K562 (cell line): Measurements from ENCODE around the gene POLR1A. TPM values are rescaled to one million over a fixed set of nuclear protein-coding genes. Genes with fewer than 3 reads are reported as not detected.

Experiments
- ATAC-seq: fragments of 200-7000 bp; cut with Tn5 transposase; 3 replicates; pipeline ENCODE4 v1.9.1; 2020; ENCODE audit warnings: moderate library complexity
- BruUV-seq: library from RNA; stranded (reverse); fragments of 400-500 nt; replicated peaks from 2 replicates; lab custom pipeline; 2021; lab: Mats Ljungman, UMichigan
- CTCF ChIA-PET: fragments of 300-600 bp; formaldehyde crosslinking; extraction: SDS; loops from one replicate; lab custom pipeline; 2021; ENCODE audit warnings: low intra/inter-chr PET ratio; lab: Yijun Ruan, JAX
- POLR2A ChIA-PET: fragments of 300-600, 350-650 bp; sonication (Branson Sonifier 250); formaldehyde crosslinking; extraction: SDS; loops from one replicate; lab custom pipeline; 2021; ENCODE audit warnings: antibody characterized with exemption, inconsistent platforms; lab: Yijun Ruan, JAX
- DNase-seq, 4 experiments: peaks; one replicate each; pipeline versions ENCODE4 v3.0.0 to v3.0.0-alpha.2; 2011 to 2018; ENCODE audit warnings: low spot score in 3 of 4, mixed read lengths in 3 of 4; ENCODE audit errors: extremely low read depth in 1 of 4
- FAIRE-seq: peaks from 2 replicates; lab custom pipeline; 2011; peaks lifted over from hg19 to GRCh38; lab: Jason Lieb, UNC
- H2AFZ ChIP-seq: 2 replicates; pipeline ENCODE4 v1.6.0; 2011; ENCODE audit warnings: low read depth, low read length, control low read depth, inconsistent platforms
- H3K27ac ChIP-seq: fragments of 200-600 bp; 3 replicates; pipeline ENCODE4 v1.8.0; 2011; ENCODE audit warnings: low read depth, mild to moderate bottlenecking, control low read depth, inconsistent platforms, low read length, moderate library complexity, mixed read lengths; ENCODE audit errors: extremely low read depth
- H3K27me3 ChIP-seq, 2 experiments: fragments of 300-600 bp in 1 of 2; 2 replicates in 1 of 2; 3 replicates in 1 of 2; pipeline versions ENCODE4 v1.6.0 to v1.8.0; 2011; ENCODE audit warnings: inconsistent platforms in 2 of 2, low read length in 2 of 2, mild to moderate bottlenecking in 1 of 2, mixed read lengths in 1 of 2, moderate library complexity in 1 of 2; ENCODE audit not compliant: control insufficient read depth in 2 of 2, insufficient read depth in 2 of 2
- H3K36me3 ChIP-seq: fragments of 300-600 bp; 3 replicates; pipeline ENCODE4 v1.8.0; 2011; ENCODE audit warnings: mild to moderate bottlenecking, low read length, inconsistent platforms; ENCODE audit not compliant: control insufficient read depth, insufficient read depth
- H3K4me1 ChIP-seq, 2 experiments: fragments of 200-600 bp in 1 of 2; replicated peaks in 1 of 2; 2 replicates in 1 of 2; 3 replicates in 1 of 2; pipeline versions ENCODE4 v1.5.1 to v1.8.0; 2011; ENCODE audit warnings: inconsistent platforms in 2 of 2, low read length in 2 of 2, mild to moderate bottlenecking in 1 of 2, mixed read lengths in 1 of 2, moderate library complexity in 1 of 2; ENCODE audit not compliant: control insufficient read depth in 2 of 2, insufficient read depth in 2 of 2
- H3K4me2 ChIP-seq: 2 replicates; pipeline ENCODE4 v1.6.1; 2011; ENCODE audit warnings: low read length, control low read depth, inconsistent platforms, mixed read lengths; ENCODE audit not compliant: insufficient read depth
- H3K4me3 ChIP-seq: fragments of 200-600 bp; sonication (generic), shearing (Covaris generic); 2 replicates; pipeline ENCODE4 v1.5.1; 2016; ENCODE audit warnings: control low read depth, inconsistent platforms
- H3K79me2 ChIP-seq: fragments of 200-600 bp; 3 replicates; pipeline ENCODE4 v1.8.0; 2011; ENCODE audit warnings: low read length, inconsistent platforms; ENCODE audit not compliant: control insufficient read depth, insufficient read depth
- H3K9ac ChIP-seq, 2 experiments: 2 replicates each; pipeline versions ENCODE4 v1.6.0 to v1.6.1; 2011; ENCODE audit warnings: low read depth in 2 of 2, low read length in 2 of 2, control low read depth in 1 of 2, inconsistent platforms in 1 of 2, mild to moderate bottlenecking in 1 of 2, mixed read lengths in 1 of 2; ENCODE audit not compliant: insufficient read depth in 1 of 2
- H3K9me1 ChIP-seq: one replicate; pipeline ENCODE4 v1.6.0; 2011; ENCODE audit warnings: inconsistent platforms, mild to moderate bottlenecking, low read length, moderate library complexity; ENCODE audit not compliant: control insufficient read depth, insufficient read depth
- H3K9me3 ChIP-seq: replicated peaks from 2 replicates; pipeline ENCODE4 v1.5.1; 2011; ENCODE audit warnings: low read depth, low read length, inconsistent platforms; ENCODE audit not compliant: control insufficient read depth, insufficient read depth
- H4K20me1 ChIP-seq: replicated peaks from 2 replicates; pipeline ENCODE4 v1.6.1; 2011; ENCODE audit warnings: low read length, inconsistent platforms, mixed read lengths; ENCODE audit not compliant: control insufficient read depth, insufficient read depth
- ATF1 ChIP-seq, 2 experiments: fragments of 450-650 bp in 1 of 2; IDR thresholded peaks; 2 replicates each; pipeline ENCODE4 v1.6.1; 2016; ENCODE audit warnings: missing compliant biosample characterization in 1 of 2, missing genetic modification characterization in 1 of 2
- BCLAF1 ChIP-seq, 2 experiments: fragments of 450-650 bp in 1 of 2; IDR thresholded peaks; 2 replicates each; pipeline ENCODE4 v1.6.1; 2011 to 2017; ENCODE audit warnings: low read depth in 2 of 2, antibody characterized with exemption in 1 of 2, borderline replicate concordance in 1 of 2, low read length in 1 of 2, mild to moderate bottlenecking in 1 of 2, mixed read lengths in 1 of 2; ENCODE audit not compliant: control insufficient read depth in 1 of 2
- CXXC5 ChIP-seq: fragments of 250-450 bp; sonication (Bioruptor Pico); IDR thresholded peaks from 2 replicates; pipeline ENCODE4 v1.8.0; 2022; ENCODE audit warnings: inconsistent platforms, mild to moderate bottlenecking, moderate library complexity
- EGR1 ChIP-seq: fragments of 450-650 bp; conservative IDR thresholded peaks from 2 replicates; pipeline ENCODE4 v1.6.1; 2017; ENCODE audit warnings: mild to moderate bottlenecking
- FOXM1 ChIP-seq, 2 experiments: fragments of 450-650 bp in 1 of 2; sonication (generic) in 1 of 2; formaldehyde crosslinking in 1 of 2; IDR thresholded peaks; 2 replicates each; pipeline versions ENCODE4 v1.6.1 to v1.9.0; 2017 to 2022; ENCODE audit warnings: low read depth in 2 of 2, mild to moderate bottlenecking in 2 of 2, missing genetic modification reagents in 1 of 2, moderate library complexity in 1 of 2
- GATAD2A ChIP-seq: fragments of 450-650 bp; IDR thresholded peaks from 2 replicates; pipeline ENCODE4 v1.6.1; 2017
- HDAC3 ChIP-seq: fragments of 450-650 bp; IDR thresholded peaks from 2 replicates; pipeline ENCODE4 v1.6.1; 2018; ENCODE audit warnings: borderline replicate concordance, mild to moderate bottlenecking, moderate library complexity; ENCODE audit not compliant: partially characterized antibody
- NR2C1 ChIP-seq, 2 experiments: fragments of 450-650 bp; IDR thresholded peaks; 2 replicates each; pipeline ENCODE4 v1.6.1; 2017; ENCODE audit warnings: mild to moderate bottlenecking in 2 of 2, antibody characterized with exemption in 1 of 2, inconsistent platforms in 1 of 2, missing compliant biosample characterization in 1 of 2, missing genetic modification characterization in 1 of 2
- RCOR1 ChIP-seq, 2 experiments: IDR thresholded peaks; 2 replicates each; pipeline ENCODE4 v1.6.1; 2012; ENCODE audit warnings: low read depth in 2 of 2, low read length in 2 of 2, borderline replicate concordance in 1 of 2, improper control_type of control experiment in 1 of 2
- TAF7 ChIP-seq: fragments of 450-650 bp; IDR thresholded peaks from 2 replicates; pipeline ENCODE4 v1.6.1; 2016; ENCODE audit warnings: missing genetic modification characterization, missing compliant biosample characterization
- ZBTB7A ChIP-seq: IDR thresholded peaks from 2 replicates; pipeline ENCODE4 v1.6.1; 2011; ENCODE audit warnings: low read depth, mild to moderate bottlenecking, low read length, moderate library complexity, borderline replicate concordance; ENCODE audit not compliant: control insufficient read depth
- WGBS: fragments of 100-300 bp; shearing (Covaris generic); methylation state at CpG from one replicate; pipeline ENCODE4 v1.1.6; 2016; ENCODE audit warnings: low coverage, mixed read lengths; ENCODE audit not compliant: insufficient coverage; ENCODE audit errors: missing lambda C conversion rate; 5-methylcytosine and 5-hydroxymethylcytosine counted together
- in situ Hi-C: fragments of 300-500 bp; cut with MboI; formaldehyde crosslinking; loops from 4 replicates; pipeline ENCODE4 v1.15.0; 2018; ENCODE audit warnings: inconsistent platforms, mixed read lengths
- intact Hi-C: fragments of 100-400 bp; cut with micrococcal nuclease; formaldehyde crosslinking; loops from 2 replicates; pipeline ENCODE4 v1.14.2; 2022
- polyA plus RNA-seq, 8 experiments: library from polyadenylated mRNA; depleted of rRNA in 4 of 8; stranded (reverse) in 5 of 8; unstranded in 3 of 8; fragments of >200 nt; fragmentation: Nextera tagmentation in 2 of 8; fragmentation: Illumina TruSeq in 1 of 8; extraction: Ambion mirVana in 2 of 8; extraction: Trizol in 1 of 8; gene quantifications; 2 replicates each; pipeline versions ENCODE4 v1.2.1 to v1.2.3, GENCODE V29; 2011 to 2014; ENCODE audit warnings: inconsistent platforms in 1 of 8, missing spikeins in 1 of 8
- total RNA-seq, 7 experiments: library from RNA; depleted of rRNA in 6 of 7; stranded (reverse); fragments of >200 nt in 6 of 7; fragmentation: Illumina TruSeq in 2 of 7; extraction: Trizol in 2 of 7; gene quantifications; 2 replicates each; pipeline versions ENCODE4 v1.2.1 to v1.2.3, GENCODE V29; 2011 to 2021; ENCODE audit warnings: low replicate concordance in 1 of 7
- TF ChIP-seq, protein P1 (sequence below), 3 experiments: fragments of 200-800 bp in 1 of 3; fragments of 250-450 bp in 1 of 3; fragments of 450-650 bp in 1 of 3; sonication (Bioruptor Pico) in 1 of 3; sonication (Bioruptor generic) in 1 of 3; formaldehyde crosslinking in 1 of 3; IDR thresholded peaks; 2 replicates each; pipeline versions ENCODE4 v1.6.1 to v1.8.0; 2016 to 2022; ENCODE audit warnings: mild to moderate bottlenecking in 2 of 3, missing genetic modification characterization in 2 of 3, missing compliant biosample characterization in 1 of 3, moderate library complexity in 1 of 3
- TF ChIP-seq, protein P2 (sequence below): fragments of 450-650 bp; IDR thresholded peaks from 2 replicates; pipeline ENCODE4 v1.6.1; 2016; ENCODE audit warnings: missing biosample characterization, missing genetic modification characterization

POLR1A gene
- total and polyA plus RNA-seq, 9 of the 15 experiments (the other 6 are each of a cell fraction or from before 2014, with no cell fraction given) = 3.0 to 72.1 (median 21.8) TPM

DNA sequence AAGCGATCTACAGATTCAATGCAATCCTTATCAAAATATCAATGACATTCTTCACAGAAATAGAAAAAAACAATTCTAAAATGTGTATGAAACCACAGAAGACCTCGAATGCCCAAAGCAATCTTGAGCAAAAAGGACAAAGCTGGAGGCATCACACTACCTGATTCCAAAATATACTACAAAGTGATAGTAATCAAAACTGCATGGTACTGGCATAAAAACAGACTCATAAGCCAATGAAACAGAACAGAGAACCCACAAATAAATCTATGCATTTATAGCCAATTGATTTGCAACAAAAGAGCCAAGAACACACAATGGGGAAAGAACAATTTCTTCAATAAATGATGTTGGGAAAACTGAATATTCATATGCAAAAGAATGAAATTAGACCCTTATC lies 99.2 kb downstream of the POLR1A start:
- in situ Hi-C loops = no loop called here
- DNase-seq = no peak
- Histone ChIP-seq H3K27ac (no peak overlapping the region), H3K9me1 (no peaks in the 10 kb centered on the region), H3K27me3 (no peaks in the 10 kb centered on the region), H3K79me2 (no peaks in the 10 kb centered on the region), H3K9me3 (peaks cover 3% of the 10 kb centered on the region; the same call in 1 of the 2 replicates), H3K4me1 (peaks cover 13 to 24% of the 10 kb centered on the region in 2 experiments; a peak in 4 of 5 replicates), H4K20me1 (no peaks in the 10 kb centered on the region), H3K36me3 (no peaks in the 10 kb centered on the region), H2AFZ (no peak overlapping the region), H3K4me3 (no peak overlapping the region), H3K9ac (no peak overlapping the region), H3K4me2 (no peak overlapping the region)
- no peak for ATAC-seq
- ChIA-PET CTCF (no interaction called here), POLR2A (interaction anchor here (0.6 kb wide), 1 partner anchor 12 kb away, joined by 3 read pairs; no protein-coding TSS in a partner anchor)
- no TSS peak for BruUV-seq
- FAIRE-seq = no peak
- intact Hi-C loops = no loop called here
- 54% methylated on average over 2 of the region's 2 CpGs for WGBS
- TF ChIP-seq NR2C1 (IDR thresholded peaks at IDR 0.05) = no peak
- no peak for TF ChIP-seq NR2C1 (tag; IDR thresholded peaks at IDR 0.05)
- TF ChIP-seq, protein P1, sequence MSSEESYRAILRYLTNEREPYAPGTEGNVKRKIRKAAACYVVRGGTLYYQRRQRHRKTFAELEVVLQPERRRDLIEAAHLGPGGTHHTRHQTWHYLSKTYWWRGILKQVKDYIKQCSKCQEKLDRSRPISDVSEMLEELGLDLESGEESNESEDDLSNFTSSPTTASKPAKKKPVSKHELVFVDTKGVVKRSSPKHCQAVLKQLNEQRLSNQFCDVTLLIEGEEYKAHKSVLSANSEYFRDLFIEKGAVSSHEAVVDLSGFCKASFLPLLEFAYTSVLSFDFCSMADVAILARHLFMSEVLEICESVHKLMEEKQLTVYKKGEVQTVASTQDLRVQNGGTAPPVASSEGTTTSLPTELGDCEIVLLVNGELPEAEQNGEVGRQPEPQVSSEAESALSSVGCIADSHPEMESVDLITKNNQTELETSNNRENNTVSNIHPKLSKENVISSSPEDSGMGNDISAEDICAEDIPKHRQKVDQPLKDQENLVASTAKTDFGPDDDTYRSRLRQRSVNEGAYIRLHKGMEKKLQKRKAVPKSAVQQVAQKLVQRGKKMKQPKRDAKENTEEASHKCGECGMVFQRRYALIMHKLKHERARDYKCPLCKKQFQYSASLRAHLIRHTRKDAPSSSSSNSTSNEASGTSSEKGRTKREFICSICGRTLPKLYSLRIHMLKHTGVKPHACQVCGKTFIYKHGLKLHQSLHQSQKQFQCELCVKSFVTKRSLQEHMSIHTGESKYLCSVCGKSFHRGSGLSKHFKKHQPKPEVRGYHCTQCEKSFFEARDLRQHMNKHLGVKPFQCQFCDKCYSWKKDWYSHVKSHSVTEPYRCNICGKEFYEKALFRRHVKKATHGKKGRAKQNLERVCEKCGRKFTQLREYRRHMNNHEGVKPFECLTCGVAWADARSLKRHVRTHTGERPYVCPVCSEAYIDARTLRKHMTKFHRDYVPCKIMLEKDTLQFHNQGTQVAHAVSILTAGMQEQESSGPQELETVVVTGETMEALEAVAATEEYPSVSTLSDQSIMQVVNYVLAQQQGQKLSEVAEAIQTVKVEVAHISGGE (CRISPR knock-in tag; IDR thresholded peaks at IDR 0.05) = no peak
- TF ChIP-seq ZBTB7A = no peak
- TF ChIP-seq EGR1 = no peak
- TF ChIP-seq HDAC3 = no peak
- TF ChIP-seq RCOR1 (IDR thresholded peaks at IDR 0.05; ENCODE audit: borderline replicate concordance in 1 of 2, low read depth in 2 of 2, low read length in 2 of 2) = 0 out of 4 replicates have a peak, but pooled peaks of 1 of the 2 experiments have one; percentile 12
- no peak for TF ChIP-seq BCLAF1 (IDR thresholded peaks at IDR 0.05; ENCODE audit: borderline replicate concordance in 1 of 2, control insufficient read depth in 1 of 2, low read depth in 2 of 2, low read length in 1 of 2)
- TF ChIP-seq CXXC5 = no peak
- no peak for TF ChIP-seq TAF7 (tag)
- no peak for TF ChIP-seq ATF1 (CRISPR knock-in tag; IDR thresholded peaks at IDR 0.05)
- no peak for TF ChIP-seq ATF1 (tag; IDR thresholded peaks at IDR 0.05)
- TF ChIP-seq GATAD2A = no peak
- no peak for TF ChIP-seq FOXM1 (IDR thresholded peaks at IDR 0.05; ENCODE audit: low read depth)
- no peak for TF ChIP-seq FOXM1 (CRISPR knock-in tag; IDR thresholded peaks at IDR 0.05; ENCODE audit: low read depth)
- TF ChIP-seq, protein P2, sequence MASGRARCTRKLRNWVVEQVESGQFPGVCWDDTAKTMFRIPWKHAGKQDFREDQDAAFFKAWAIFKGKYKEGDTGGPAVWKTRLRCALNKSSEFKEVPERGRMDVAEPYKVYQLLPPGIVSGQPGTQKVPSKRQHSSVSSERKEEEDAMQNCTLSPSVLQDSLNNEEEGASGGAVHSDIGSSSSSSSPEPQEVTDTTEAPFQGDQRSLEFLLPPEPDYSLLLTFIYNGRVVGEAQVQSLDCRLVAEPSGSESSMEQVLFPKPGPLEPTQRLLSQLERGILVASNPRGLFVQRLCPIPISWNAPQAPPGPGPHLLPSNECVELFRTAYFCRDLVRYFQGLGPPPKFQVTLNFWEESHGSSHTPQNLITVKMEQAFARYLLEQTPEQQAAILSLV (tag) = no peak
